ENCODE measurements around the gene HLF.

The HLF gene

DNA sequence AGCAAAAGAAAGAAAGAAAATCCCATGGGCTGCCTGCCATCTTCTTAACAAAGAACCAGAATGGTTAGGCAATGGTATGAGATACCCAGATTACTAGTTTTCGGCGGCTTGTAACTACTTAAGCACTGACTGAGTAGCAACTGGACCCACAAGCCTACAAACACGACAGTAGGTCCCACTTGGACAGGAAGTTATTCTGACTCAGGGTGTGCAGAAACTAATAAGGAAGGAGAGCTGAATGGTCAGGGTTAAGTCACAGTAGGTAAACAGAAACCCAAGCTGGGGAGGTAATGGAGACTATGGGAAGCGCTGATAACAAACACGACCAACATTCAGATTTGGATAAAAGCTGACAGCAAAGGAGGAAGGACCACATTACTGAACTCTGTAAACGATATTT, 10.4 kb upstream of the HLF start:
- DNase-seq (ENCODE audit: low read depth in 2 of 2): no peak

DNA sequence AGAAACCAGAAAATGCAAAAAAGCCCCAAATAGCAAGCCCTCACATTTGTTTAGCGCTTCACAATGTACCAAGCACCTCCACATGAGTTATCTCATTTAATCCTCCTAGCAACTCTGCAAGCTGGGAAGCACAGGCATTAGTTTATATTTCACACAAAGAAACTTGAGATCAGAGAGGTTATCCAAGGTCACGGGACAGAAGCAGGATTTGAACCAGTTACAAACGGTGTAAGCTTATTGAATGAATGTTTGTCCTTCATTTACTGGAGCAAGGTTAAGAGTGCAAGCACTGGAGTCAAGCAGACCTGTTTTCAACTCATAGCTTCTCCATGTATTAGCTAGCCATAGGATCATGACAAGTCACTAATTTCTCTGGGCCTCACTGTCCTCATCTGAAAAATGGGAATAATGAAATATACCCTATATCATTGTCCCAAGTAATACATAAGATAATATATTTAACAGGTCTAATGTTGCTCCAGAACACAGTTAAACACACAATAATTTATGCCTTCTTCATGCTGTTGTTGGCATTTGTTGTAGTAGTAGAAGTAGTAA, 6.1 kb upstream of the HLF start:
- no peak for DNase-seq (ENCODE audit: low read depth in 2 of 2)

DNA sequence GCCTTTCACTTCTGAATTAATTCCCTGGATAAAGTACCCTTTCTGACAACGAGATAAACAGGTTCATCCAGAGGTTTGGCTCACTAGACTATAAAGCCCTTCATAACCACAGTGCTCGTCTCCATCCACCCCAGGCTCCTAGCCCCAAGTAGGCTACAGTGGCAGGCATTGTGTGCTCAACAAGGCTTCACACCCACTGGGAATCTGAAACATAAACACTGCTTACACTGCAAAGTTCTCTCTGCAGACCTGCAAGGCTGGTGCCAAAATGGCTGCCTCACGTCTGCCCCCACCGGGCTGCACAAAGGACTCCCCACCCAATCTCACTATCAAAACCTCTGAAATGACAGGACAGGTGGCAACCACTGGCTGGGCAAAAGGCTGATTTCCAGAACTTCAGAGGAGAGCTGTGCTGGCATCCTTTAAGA, 5.1 kb upstream of the HLF start:
- no peak for DNase-seq (ENCODE audit: low read depth in 2 of 2)

DNA sequence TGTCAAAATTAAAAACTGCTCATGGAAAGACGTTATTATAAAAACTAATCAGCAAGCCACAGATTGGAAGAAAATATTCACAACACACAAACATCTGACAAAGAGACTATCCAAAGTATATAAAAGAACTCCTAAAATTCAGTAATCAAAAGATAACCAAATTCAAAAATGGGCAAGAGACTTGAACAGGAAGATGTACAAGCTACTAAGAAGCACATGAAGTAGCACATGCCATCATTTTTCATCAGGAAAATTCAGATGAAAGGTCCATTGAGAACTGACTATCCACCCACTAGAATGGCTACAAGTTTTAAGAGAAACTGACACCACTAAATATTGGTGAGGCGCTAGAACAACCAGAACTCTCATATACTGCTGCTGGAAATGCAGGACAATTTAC, 3.4 kb upstream of the HLF start:
- no peak for DNase-seq (ENCODE audit: low read depth in 2 of 2)

DNA sequence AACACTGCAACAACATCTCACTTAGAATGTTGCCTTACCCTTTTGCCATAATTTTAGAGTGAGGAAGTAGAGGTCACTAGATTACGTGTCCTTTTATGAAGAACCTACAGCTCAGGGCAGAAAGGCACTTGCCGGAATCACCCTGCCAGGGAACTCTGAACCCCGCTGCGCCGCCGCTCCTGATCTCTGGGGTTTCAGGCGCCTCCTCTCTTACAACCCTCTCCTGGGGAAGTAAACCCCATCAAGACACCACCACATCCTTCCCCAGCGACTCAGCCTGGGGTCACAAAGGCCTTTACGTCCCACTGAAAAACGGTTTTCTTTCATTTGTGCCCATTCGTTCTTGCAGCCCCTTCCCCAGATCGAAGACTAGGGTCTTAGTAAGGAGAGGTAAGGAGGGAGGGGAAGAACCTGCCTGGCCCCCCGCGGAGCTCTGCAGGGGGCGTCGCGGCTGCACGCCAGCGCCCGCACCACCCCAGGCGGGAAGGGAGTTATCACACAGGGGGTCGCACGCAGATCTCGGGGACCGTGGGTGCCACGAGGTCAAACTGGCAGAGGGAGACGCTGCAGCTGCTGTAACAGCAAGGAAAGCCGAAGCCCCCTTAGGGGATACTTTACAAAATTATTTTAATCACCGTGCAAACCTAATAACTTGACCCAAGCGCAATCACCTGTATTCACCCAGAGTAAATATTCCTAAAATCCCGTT, 1.0 kb upstream of the HLF start:
- DNase-seq (ENCODE audit: low read depth in 2 of 2): no peak

DNA sequence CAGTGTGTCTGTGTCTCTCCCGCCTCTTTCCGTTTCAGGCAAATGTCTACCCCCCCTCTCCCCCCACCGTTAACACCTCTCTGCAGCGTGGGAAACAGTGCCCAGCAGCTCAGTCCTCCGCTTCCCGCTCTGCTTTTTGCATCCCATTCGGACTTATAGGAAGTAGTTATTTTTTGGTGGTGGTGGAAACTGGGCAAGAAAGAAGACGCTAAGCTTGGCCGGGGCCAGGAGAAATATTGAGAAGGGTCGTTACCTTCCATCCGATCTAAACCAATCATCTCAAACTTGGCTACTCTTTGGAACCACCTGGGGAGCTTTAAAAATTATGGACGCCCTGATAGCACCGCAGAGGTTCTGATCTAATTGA, 499 bp upstream of the HLF start:
- no peak for DNase-seq (ENCODE audit: low read depth in 2 of 2)

DNA sequence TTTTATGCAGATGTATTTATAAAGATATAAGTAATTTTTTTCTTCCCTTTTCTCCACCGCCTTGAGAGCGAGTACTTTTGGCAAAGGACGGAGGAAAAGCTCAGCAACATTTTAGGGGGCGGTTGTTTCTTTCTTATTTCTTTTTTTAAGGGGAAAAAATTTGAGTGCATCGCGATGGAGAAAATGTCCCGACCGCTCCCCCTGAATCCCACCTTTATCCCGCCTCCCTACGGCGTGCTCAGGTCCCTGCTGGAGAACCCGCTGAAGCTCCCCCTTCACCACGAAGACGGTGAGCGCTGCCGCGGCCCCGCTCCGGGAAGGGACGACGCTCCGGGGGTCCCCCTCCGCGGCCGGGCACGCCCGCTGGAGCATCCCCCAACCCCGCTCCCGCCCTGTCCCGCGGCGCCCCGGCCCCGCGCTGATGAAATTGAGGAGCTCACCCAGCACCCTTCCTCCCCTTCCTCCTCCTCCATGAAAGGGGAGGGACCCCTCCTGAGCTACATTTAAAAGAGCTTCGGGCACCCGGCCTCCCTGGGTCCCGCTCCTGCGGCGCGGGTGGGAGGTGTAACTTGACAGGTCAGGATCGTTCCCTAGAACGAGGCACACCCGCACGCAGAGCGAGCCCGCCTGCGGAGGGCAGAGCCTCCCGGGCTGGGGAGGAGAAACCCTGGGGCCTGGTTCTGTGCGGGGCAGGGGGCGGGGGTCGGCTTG, 706 bp downstream of the HLF start:
- no peak for DNase-seq (ENCODE audit: low read depth in 2 of 2)

DNA sequence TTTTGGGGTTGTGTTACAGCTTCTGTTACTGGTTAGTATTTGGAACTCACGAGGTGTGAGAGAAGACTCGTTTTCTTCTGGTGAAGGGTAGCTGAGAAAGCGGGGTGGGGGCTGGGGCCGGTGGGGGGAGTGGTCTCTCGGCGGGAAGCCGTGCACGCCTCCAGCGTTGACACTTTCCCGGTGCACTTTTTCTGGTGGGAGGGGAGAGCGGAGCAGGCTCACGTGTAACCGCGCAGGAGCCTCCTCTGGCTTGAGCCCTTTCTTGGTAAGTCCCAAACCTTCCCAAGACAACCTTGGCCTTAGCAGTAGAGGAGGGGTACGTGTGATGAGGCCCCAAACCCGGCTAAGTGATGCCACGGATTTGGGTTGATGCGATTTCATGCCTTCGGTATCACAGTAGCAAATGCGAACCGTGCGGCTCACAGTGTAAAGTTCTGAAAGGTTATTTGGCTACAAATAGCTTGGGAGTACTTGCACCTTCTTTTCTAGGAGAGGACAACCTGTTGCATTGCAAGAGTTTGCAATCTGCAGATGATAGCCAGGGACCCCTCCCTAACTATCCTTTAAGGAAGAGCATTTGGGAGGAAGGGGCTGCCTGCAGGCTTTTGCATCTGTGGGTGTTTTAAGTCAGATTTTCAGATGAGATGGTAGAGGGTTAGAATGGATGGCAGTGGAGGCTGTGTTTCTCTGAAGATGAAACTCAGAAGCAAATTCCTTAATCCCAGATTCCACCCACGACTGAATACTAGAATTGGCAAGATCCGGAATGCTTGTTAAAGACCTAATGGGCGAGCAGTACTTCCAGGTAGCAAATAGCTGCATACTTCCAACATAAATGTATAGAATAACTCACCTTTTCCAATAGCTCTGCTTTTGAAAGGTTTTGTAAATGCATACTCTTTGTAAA, 1.5 kb downstream of the HLF start:
- no peak for DNase-seq (ENCODE audit: low read depth in 2 of 2)

DNA sequence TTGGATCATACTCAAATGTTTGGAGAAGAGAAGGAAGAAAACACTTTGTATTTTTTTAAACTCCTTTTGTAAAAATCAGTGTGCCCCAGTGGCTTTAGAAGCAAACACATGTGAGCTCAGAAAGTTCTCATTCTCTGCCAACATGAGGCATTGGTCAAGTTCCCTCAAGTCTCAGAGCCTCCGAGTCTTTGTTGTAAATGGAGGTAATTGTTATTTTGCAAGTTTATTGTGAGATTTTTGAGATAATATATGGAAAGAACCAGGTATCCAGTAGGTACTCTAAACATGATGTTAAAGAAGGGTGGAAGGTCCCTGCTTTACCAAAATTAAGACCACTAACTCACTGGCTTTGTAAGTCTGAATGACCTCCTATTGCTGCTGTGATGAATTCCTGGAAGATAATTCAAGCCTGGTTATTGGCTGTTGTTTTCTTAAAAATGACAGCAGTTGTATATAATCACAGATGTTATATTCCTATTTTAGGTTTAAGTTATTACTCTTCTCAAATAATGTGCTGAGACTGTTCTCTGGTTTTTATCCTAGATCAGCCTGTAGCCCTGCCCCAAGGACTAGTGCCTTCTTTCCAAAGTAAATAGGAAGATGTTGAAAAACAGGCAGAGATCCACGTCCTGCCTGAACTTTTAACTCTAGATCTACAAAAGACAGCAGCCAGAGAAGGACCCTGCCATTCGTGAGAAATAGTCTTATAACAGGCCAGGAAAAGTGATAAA, 2.4 kb downstream of the HLF start:
- no peak for DNase-seq (ENCODE audit: low read depth in 2 of 2)

DNA sequence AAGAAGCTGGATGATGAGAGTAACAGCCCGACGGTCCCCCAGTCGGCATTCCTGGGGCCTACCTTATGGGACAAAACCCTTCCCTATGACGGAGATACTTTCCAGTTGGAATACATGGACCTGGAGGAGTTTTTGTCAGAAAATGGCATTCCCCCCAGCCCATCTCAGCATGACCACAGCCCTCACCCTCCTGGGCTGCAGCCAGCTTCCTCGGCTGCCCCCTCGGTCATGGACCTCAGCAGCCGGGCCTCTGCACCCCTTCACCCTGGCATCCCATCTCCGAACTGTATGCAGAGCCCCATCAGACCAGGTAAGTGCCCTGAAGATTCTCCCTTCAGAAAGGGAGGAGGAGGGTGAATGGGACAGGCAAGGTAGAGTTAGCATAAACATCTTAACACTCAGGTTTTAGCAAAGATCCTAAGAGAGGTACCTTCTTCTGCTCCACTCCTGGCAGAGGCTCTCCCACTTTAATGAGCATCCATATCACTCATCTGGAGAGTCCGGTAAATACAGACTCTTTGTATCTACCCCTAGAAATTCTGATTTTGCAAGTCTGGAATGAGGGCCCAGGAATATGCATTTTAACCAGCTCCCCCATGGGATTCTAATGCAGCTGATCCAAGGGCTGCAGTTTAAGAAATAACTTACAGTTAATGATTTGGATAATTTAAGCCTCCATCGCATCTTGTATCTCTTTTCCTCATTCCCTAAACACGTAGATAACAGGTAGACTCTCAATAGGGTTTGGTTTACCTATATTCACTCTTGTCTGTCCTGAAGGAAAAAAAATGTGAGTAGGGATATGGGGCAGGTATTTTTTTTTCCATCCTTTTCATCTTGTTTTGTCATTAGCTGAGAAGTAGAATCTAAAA, 3.3 kb downstream of the HLF start:
- DNase-seq (ENCODE audit: low read depth in 2 of 2): no peak

DNA sequence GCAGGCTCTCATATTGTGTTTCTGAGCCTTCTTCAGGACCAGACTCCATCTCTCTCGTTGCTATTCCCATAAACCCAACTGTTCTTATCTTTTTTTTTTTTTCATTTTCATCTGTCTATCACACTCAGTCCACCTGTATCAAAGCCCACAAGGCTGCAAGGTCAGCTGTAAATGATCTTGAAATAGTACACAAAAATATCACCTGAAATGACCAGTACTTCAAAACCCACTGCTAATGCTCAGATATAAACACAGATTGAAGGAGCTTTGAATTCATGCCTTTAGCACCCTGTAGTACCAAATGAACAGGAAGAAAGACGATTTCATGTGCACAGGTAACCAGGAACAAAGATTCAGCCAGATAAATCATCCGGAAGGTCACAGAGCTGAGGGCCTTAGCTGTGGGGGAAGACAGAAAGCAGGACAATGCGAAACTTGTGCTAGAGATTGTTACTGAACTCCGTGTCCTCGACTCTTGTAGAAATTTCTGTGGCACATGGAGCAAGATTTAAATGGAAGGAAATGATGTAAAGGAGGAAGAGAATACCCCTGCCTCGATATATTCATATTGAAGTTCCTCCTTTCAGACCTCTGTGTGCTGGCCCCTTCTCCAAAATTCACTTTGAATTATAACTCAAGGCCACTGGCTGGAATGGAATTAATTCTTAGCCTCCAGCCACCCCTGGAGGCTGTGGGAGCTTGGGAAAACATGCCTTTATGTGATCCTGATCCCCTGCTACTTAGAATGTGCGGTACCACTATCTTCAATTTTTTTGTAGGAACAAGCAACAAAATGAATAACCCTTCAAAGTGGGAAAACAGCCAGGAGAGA, 4.1 kb downstream of the HLF start:
- DNase-seq (ENCODE audit: low read depth in 2 of 2): no peak

DNA sequence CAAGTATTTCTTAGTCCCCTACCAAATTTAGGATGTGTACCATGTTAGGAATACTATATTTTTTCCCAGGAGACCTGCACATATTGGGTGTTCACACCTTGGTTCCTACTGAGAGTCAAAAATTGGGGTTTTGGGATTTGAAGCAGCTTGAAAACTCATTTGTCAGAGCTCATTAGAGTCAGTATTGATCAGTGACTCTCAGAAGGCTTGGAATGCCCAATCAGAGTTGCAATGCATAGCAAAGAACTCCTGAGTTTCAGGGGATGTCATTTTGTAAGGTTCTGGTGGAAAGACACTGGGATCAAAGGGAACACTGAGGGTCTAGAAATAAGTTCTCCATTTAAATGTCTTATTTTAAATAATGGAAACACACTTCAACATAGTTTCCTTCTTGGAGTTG, 5.1 kb downstream of the HLF start:
- no peak for DNase-seq (ENCODE audit: low read depth in 2 of 2)

DNA sequence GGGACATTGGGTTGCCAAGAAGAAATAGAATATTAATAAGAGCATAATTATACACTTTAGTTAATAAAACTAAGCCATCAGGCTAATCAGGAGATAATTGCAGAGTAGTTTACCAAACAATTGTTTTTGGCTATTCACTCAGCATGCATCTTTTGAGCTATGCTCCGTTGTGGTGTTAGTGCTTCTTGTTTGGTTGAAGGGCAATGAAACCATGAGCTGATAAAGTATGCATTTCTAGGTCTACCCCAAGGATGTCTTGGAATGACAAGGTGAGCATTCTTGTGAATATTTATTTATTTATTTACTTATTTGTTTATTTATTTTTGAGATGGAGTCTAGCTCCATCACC, 6.4 kb downstream of the HLF start:
- DNase-seq (ENCODE audit: low read depth in 2 of 2): no peak

DNA sequence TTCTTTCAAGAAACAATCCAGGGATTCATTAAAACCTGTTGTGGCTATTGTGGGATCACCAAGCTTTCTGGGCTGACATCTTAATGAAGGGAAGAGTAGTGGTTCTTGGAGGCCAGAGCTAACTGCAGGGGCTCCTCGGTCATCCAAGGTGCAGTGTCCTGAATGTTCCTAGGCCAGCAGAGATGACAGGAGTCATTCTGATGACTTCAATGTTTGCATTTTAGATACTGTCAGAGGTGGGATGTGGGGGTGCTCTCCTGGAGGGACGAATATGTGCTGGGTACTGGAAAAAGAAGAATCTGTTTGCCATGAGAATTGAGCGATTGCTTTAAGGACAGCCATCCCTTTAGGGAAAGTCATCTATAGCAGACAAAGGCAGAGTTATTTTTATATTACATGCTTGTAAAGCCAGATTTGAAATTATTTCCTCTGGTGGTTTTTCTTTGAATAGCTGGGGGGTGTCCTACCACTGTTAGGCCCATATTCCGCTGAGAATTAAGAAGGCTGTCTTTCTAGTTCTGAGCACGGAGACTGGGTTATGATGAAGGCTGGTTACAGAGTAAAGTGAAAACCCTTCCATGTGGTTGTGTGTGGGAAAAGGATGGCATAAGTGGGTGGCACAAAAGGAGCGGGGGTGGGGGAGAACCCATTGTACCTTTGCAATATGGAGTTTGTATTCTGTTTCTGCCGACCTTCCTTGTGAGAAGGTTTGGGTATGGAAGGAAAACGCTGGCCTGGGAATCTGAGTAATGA, 7.4 kb downstream of the HLF start:
- DNase-seq (ENCODE audit: low read depth in 2 of 2): no peak

DNA sequence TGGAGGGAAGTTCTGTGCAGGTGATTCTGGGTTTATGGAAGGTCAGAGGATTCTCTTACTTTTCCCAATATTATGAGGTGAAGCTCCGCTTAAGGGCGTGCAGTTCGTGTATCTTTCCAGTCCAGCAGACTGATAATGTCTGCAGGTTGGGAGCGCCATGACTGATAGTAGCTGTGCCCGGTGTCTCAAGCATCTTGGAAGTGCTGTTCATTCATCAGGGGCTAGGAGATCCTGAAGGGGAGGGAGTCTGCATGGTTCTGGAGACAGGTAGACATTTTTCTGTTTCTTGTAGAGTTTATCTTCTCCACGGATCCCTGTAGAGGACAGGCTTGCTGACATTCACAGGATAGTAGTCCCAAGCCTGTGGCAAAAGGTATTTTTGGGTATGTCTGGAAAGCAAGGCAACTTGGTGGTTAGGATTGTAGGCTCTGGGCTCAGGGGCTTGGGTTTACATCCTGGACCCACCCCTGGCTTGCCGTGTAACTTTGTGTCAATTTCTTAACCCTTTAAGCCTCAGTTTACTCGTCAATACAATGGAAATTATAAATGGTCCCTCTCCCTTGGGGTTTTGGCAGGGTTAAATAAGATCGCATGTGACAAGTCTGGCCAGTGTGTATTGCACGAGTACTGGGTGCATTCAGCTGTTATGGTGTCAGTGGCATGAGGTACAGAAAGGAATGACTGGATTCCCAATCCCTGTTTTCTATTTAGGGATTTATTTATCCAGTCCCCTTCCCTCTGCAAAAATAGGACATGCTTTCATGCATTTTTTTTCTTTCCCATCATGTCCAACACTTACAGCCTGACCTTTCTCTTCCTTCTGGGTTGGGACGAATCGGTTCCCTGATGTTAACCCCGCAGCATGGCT, 8.2 kb downstream of the HLF start:
- DNase-seq (ENCODE audit: low read depth in 2 of 2): no peak

DNA sequence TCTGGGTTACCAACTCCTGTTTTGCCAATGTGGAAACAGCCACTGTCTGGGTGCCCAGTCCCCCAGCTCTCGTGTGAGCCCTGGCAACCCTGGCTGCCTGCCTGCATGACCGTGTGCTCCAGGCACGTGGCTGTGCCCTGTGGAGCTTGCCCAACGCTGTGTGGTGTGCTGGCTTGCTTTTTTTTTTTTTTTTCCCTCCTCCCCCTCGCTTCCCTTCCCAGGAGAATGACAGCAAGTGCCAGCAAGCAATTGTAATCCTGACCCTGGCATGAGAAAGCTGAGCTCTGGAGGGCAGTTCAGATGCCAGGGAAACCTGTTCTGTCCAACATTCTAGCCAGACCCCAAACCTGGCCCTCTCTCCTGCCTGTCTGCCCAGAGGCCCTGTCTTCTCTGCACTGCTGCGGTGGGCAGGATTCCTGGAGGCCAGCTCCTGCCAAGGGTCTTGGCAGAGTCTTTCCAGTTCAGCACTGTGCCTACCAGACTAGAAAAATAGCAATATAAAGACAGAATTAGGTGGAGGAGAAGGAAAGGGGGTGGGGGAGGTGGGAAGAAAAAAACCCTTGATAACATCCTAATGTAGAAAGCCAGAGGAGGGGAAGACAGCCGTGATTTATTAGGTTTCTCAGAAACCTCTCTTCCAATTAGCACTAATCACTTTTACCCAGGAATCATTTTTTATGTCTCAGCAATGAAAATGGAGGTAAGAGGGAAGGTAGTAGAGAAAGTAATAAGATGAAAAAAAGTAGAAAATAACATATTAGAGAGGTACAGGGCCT, 9.0 kb downstream of the HLF start:
- no peak for DNase-seq (ENCODE audit: low read depth in 2 of 2)
